Gastrocnemius medialis (tissue), 4 donors: ENCODE measurements around the gene MEGF11. TPM values are rescaled to one million over a fixed set of nuclear protein-coding genes. Genes with fewer than 3 reads are reported as not detected.

ENCODE experiments used
- ATAC-seq, 2 donors: fragments of 150-250 bp; one replicate each; pipeline ENCODE4 v1.9.1; 2016
- DNase-seq, 2 donors: peaks; one replicate each; pipeline ENCODE4 v3.0.0-alpha.2; 2019
- H3K27ac ChIP-seq, 4 donors: fragments of 200-600 bp; sonication (generic); 1 replicate in 1 of 4; 2 replicates in 3 of 4; pipeline ENCODE4 v1.5.1; 2016 to 2018; ENCODE audit warnings: mild to moderate bottlenecking in 2 of 4, moderate library complexity in 1 of 4
- H3K27me3 ChIP-seq, 3 donors: fragments of 200-600 bp; sonication (generic) in 2 of 3; 1 replicate in 1 of 3; 2 replicates in 2 of 3; pipeline versions ENCODE4 v1.5.1 to v1.6.0; 2016 to 2019; ENCODE audit warnings: mild to moderate bottlenecking in 1 of 3, moderate library complexity in 1 of 3
- H3K36me3 ChIP-seq, 2 donors: fragments of 200-600 bp; sonication (generic) in 1 of 2; one replicate each; pipeline ENCODE4 v1.5.1; 2017 to 2018
- H3K4me1 ChIP-seq, 2 donors: fragments of 200-600 bp; sonication (generic) in 1 of 2; one replicate each; pipeline ENCODE4 v1.5.1; 2016 to 2017; ENCODE audit warnings: mild to moderate bottlenecking in 2 of 2
- H3K4me3 ChIP-seq, 4 donors: fragments of 200-600 bp; sonication (generic) in 3 of 4; 1 replicate in 1 of 4; 2 replicates in 3 of 4; pipeline ENCODE4 v1.5.1; 2016 to 2019; ENCODE audit warnings: mild to moderate bottlenecking in 2 of 4
- H3K9me3 ChIP-seq, 3 donors: fragments of 200-600 bp; sonication (generic) in 2 of 3; 1 replicate in 1 of 3; 2 replicates in 2 of 3; pipeline ENCODE4 v1.5.1; 2016 to 2019
- CTCF ChIP-seq, 5 experiments: fragments of 450-650 bp in 3 of 5; fragments of 200-600 bp in 2 of 5; sonication (generic) in 2 of 5; IDR thresholded peaks in 4 of 5; conservative IDR thresholded peaks in 1 of 5; 1 replicate in 4 of 5; 2 replicates in 1 of 5; pipeline ENCODE4 v1.5.1; 2016 to 2019; ENCODE audit warnings: antibody characterized with exemption in 5 of 5, mild to moderate bottlenecking in 3 of 5, moderate library complexity in 3 of 5
- POLR2A ChIP-seq, 2 donors: fragments of 450-650 bp; IDR thresholded peaks; one replicate each; pipeline ENCODE4 v1.6.1; 2017; ENCODE audit warnings: antibody characterized with exemption in 2 of 2, mild to moderate bottlenecking in 2 of 2, moderate library complexity in 2 of 2
- in situ Hi-C, 4 donors: fragments of 200-750 bp; cut with MboI; loops; one replicate each; pipeline versions ENCODE4 v1.15.0 to v1.8.0; 2017; ENCODE audit warnings: low sequenced_read_pairs in 4 of 4
- intact Hi-C: fragments of 100-400 bp; cut with DNase I; formaldehyde crosslinking; loops from one replicate; pipeline ENCODE4 v1.15.1; 2023; ENCODE audit warnings: low total_unique reads
- total RNA-seq, 4 donors: library from RNA; depleted of rRNA; stranded (reverse); fragments of >200 nt; gene quantifications; one replicate each; pipeline versions ENCODE4 v1.1.0 to v1.2.3, GENCODE V29; 2016

The MEGF11 gene
- total RNA-seq, 4 donors from 2014 or later, result not detected

GRCh38 chr15:66110864-66111263 is 142.7 kb downstream of the MEGF11 start:
- H3K27ac ChIP-seq, result no peak overlapping the region
- no peak overlapping the region for H3K4me3 ChIP-seq
- intact Hi-C loops, result no loop called here
- H3K4me1 ChIP-seq, result no peaks in the 10 kb centered on the region
- H3K36me3 ChIP-seq, result no peaks in the 10 kb centered on the region
- H3K9me3 ChIP-seq, result no peaks in the 10 kb centered on the region
- ATAC-seq (no peak), DNase-seq (no peak)
- in situ Hi-C loops, result no loop called here
- TF ChIP-seq POLR2A (IDR thresholded peaks at IDR 0.05) (no peak), CTCF (IDR thresholded peaks at IDR 0.05 in 4 of 5, conservative IDR thresholded peaks at IDR 0.05 in 1 of 5) (no peak)
- no peaks in the 10 kb centered on the region for H3K27me3 ChIP-seq

- Histone ChIP-seq H3K27me3 (no peaks in the 10 kb centered on the region), H3K4me3 (no peak overlapping the region), H3K9me3 (no peaks in the 10 kb centered on the region), H3K27ac (no peak overlapping the region), H3K36me3 (no peaks in the 10 kb centered on the region), H3K4me1 (no peaks in the 10 kb centered on the region)
- intact Hi-C loops (no loop called here), in situ Hi-C loops (no loop called here)
- TF ChIP-seq POLR2A (IDR thresholded peaks at IDR 0.05) (no peak), CTCF (IDR thresholded peaks at IDR 0.05 in 4 of 5, conservative IDR thresholded peaks at IDR 0.05 in 1 of 5) (no peak)
- DNase-seq, result no peak
- ATAC-seq, result no peak
These were observed 143.7 kb downstream of the MEGF11 start for GRCh38 chr15:66109826-66110225.

- Histone ChIP-seq H3K4me3 (no peak overlapping the region), H3K36me3 (no peaks in the 10 kb centered on the region), H3K27me3 (no peaks in the 10 kb centered on the region), H3K4me1 (no peaks in the 10 kb centered on the region), H3K9me3 (no peaks in the 10 kb centered on the region), H3K27ac (no peak overlapping the region)
- DNase-seq (no peak), ATAC-seq (no peak)
- TF ChIP-seq POLR2A (IDR thresholded peaks at IDR 0.05), result no peak
- no peak for TF ChIP-seq CTCF (IDR thresholded peaks at IDR 0.05 in 4 of 5, conservative IDR thresholded peaks at IDR 0.05 in 1 of 5)
- in situ Hi-C loops, result no loop called here
- intact Hi-C loops, result no loop called here
These were observed 144.9 kb downstream of the MEGF11 start for GRCh38 chr15:66108483-66109265.

- H3K4me1 ChIP-seq, result no peaks in the 10 kb centered on the region
- ATAC-seq (no peak), DNase-seq (no peak)
- no peaks in the 10 kb centered on the region for H3K27me3 ChIP-seq
- in situ Hi-C loops, result no loop called here
- H3K27ac ChIP-seq, result no peak overlapping the region
- TF ChIP-seq POLR2A (IDR thresholded peaks at IDR 0.05), result no peak
- no peaks in the 10 kb centered on the region for H3K36me3 ChIP-seq
- H3K4me3 ChIP-seq, result no peak overlapping the region
- H3K9me3 ChIP-seq, result no peaks in the 10 kb centered on the region
- intact Hi-C loops, result no loop called here
These were observed 146.5 kb downstream of the MEGF11 start for GRCh38 chr15:66107070-66107469.

GRCh38 chr15:66105286-66106265 is 148.0 kb downstream of the MEGF11 start:
- no peaks in the 10 kb centered on the region for H3K36me3 ChIP-seq
- intact Hi-C loops, result no loop called here
- H3K9me3 ChIP-seq, result no peaks in the 10 kb centered on the region
- DNase-seq (no peak), ATAC-seq (no peak)
- no peak overlapping the region for H3K27ac ChIP-seq
- TF ChIP-seq POLR2A (IDR thresholded peaks at IDR 0.05) (no peak), CTCF (IDR thresholded peaks at IDR 0.05 in 4 of 5, conservative IDR thresholded peaks at IDR 0.05 in 1 of 5) (no peak)
- in situ Hi-C loops, result no loop called here
- no peaks in the 10 kb centered on the region for H3K27me3 ChIP-seq
- H3K4me3 ChIP-seq, result no peak overlapping the region
- no peaks in the 10 kb centered on the region for H3K4me1 ChIP-seq
